DMS153 treated with DMSO at 0.1 percent for 48 hours (cell line): ENCODE data around the gene RAMACL.

Experiments used
- DNase-seq: peaks from one replicate; lab custom pipeline; 2025; ENCODE audit not compliant: unreplicated experiment; lab: John Stamatoyannopoulos, UW

Gene RAMACL

GRCh38 chr6:166559662-166560061, 26.8 kb downstream of the RAMACL start:
- no peak for DNase-seq

- no peak for DNase-seq
These were observed 27.3 kb downstream of the RAMACL start for GRCh38 chr6:166559211-166559610.

DNA sequence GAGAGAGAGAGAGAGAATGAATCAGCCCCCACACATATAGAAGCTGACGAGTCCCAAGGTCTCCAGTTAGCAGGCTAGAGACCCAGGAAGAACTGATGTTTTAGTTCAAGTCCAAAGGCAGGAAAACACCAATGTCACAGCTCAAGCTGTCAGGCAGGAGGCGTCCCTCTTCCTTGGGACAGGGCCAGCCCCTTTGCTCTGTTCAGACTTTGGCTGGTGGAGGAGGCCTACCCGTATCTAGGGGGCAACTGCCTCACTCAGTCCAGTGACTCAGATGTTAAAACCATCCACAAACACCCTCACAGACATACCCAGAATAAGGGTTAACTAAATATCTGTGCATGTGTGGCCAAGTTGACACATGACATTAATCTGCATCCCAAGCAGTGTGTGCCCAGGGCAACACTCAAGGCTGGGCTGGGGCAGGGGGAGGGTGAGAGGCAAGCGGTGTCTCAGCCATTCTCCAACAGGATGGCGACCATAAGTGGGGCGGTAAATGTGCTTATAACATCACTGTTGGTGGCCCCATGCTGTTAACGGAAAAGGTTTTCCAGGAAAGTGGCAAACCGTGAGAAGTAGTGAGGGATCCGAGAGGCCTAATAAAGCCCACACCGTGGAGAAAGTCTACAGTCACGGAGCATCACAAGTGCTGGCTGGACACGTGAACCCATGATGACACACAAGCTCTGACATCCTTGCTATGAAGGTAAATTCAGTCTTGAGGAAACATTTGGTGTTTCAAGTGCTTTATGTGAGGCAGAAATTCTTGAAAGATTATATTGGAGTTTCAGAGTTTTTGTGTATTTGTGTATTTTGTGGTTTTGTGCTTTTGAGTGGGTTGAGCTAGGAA, 28.1 kb downstream of the RAMACL start:
- no peak for DNase-seq

DNA sequence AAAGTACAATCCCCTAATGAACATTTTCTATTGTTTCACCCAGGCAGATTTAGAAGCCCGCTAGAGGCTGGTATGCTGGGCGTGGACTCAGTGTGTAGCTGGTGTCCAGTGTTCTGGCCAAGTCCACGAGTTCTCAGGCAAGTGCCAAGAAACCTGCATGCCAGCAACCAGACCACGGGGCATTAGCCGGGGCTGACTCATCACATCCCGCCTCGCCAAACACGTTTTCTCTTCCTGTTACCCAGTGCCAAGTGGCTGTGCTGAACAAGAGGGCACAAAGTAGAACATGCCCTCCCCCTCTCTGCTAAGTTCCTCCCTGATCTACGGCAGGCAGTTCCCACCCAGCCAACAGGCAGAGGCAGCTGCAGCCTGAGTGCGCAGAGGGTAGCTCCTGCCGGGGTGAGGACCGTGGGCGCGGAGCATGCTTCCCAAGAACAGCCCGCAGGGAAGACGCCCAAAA, 29.6 kb downstream of the RAMACL start:
- peak; percentile 80 for DNase-seq

GRCh38 chr6:166556336-166556735, 30.1 kb downstream of the RAMACL start:
- DNase-seq: no peak

GRCh38 chr6:166555086-166555485, 31.4 kb downstream of the RAMACL start:
- no peak for DNase-seq

DNA sequence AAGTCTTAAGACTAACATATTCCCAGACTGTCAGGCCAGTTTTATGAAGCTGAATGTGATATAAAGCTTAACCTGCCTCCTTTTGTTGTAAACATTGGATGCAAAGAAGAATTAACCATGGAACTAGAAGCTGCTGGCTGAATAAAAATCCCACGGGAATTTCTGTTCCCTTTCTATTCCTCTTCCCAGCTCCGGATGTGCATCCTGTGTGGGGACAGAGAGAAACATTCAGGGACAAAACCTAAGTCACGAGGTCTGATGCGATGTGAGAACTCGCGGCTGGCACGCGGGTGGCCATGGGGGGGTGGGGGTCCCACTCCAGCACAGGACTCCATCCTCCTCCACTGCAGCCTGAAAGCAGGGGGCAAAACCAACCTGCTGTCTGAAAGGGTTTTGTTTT, 32.2 kb downstream of the RAMACL start:
- no peak for DNase-seq

DNA sequence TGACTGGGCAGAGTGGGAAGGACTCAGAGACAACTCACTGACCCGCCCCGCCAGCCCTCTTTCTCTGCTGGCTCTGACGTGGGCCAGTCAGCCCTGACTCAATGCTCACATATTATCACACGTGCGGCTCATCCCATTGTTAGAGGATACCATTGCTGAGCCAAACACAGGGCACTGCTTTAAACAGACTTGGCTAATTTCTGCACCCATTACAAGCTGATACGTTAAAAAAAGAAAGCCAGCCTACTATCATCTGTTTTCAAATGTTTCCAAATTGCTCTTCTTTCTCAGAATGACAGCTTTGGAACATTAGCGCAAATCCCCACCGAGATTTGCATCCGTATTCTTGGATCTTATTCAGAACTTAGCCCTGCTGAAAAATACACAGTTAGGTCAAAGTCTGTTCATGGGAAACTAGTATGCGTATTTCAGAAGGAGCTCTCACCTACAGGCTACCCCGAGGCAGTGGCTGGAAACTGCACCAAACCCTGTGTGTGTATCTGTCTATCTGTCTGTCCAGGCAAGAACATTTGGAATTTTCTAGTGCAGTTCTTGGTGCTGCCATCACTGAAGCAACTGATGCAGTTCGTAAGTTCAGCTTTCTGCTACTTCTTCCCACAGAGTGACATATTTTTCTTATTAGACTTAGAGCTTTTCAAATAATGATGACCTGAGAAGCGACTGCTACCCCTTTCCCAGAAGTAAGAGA, 32.8 kb downstream of the RAMACL start:
- no peak for DNase-seq

GRCh38 chr6:166552600-166552999, 33.9 kb downstream of the RAMACL start:
- no peak for DNase-seq

DNA sequence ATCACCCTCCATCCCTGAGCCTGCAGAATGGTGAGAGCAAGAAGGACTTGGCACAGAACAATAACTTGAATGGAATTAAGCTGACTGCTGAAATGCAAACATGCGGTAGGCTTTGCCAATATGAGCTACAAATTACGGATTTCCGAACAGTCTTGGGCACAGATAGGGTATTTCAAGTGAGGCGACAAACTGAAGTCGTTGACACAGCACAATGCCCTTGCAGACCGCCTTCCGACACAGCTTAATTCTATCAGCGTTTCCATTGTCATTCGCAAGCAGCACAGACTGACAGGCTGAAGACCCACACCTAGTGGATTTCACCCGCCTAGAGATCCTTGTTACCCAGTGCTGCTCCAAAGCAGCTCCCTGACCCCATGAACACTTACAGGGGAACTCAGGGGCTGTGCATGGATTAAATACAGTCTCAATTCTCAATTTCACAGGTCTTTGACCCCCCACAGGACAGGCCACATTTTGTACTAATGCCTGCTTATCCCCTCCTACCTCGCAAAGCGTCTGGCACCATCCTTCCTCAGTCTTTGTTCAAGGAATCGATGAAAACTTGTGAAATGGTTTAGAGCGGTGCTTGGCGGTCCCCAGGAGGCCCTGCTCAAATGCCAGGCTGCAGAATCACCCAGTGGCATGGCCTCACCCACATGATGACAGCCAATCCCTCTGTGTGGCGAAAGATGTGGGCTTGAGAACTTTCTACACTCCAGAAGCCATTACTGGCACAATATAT, 34.6 kb downstream of the RAMACL start:
- DNase-seq: no peak

GRCh38 chr6:166546653-166547052, 39.8 kb downstream of the RAMACL start:
- DNase-seq: no peak

GRCh38 chr6:166545156-166546034, 41.1 kb downstream of the RAMACL start:
- DNase-seq: no peak

- no peak for DNase-seq
These were observed 42.2 kb downstream of the RAMACL start for GRCh38 chr6:166544296-166544605.

DNA sequence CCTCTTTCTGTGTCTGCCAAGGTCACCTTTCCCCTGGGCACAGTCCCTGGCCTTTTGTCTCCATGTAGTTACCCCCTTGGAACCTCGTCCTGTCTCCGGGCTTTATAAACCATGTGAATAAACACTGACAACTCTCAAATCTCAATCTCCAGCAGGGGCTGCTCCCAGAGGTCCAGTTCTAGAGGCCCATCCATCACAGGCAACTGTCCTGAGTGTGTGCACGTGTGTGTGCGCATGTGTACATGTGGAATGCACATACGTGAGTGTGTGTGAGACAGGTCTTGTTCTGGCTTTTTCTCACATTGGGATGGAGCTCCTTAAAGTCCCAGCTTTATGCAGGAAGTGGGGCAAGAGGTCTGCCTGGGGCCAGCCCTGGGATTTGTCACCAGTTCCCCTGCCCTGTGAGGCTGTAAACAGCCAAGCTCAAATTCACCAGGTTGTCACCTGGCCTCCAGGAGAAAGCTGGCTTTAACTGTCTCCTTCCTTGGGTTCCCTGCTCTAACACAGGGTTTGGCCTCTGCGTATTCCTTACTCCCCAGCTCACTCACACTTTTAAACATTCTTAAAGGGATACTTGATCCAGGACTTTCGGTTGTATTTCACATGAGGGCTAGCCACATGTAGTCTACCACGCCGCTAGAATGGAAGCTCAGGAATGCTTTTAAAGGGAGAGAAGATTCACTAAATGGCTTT, 42.7 kb downstream of the RAMACL start:
- DNase-seq: no peak

DNA sequence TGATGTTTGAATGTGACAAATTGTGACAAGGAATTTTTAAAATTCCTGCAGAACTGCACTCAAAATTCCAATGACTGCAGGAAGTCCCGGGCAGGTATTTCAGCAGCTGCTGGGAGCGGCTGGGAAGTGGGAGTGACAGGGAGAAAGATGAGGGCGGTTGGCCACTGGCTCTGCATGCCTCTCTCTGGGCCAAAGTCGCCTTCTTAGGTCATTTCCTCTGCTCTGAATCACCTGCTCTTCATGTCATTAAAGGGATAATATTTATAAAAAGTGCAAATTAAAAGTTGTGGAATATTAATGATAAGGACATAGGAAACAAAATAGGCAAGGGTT, 43.9 kb downstream of the RAMACL start:
- DNase-seq: no peak

DNA sequence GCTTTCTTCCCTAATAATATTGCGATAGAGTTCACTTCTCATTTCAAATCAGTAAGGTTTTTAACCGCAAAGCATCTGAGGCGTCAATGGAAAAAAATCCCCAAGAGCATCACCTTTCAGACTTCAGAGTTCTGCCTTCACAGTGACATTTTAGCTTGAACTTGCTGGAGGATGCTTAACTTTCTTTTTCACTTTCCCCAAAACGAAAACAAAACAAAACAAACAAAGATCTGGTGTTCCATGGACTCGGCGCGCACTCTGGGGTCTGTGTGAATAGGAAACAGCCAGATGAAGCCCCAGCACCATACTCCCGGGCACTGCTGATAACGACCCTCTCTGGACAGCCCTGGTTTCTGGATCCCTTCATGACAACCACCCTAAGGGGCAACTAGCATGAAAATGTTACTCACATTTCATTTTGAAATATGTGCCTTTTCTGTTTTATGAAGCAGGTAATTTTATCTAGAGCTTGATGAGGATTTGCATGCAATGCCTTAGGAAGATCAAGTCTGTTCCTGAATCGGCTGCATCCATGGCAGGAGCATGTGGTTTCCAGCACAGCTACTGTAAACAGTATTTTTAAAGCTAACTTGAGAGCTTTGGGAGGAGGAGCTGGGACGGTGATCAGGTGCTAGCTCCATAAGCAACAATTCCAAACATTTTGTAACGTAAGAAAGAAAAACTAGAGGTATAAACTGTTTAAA, 44.5 kb downstream of the RAMACL start:
- DNase-seq: no peak

- DNase-seq: no peak
These were observed 45.1 kb downstream of the RAMACL start for GRCh38 chr6:166541366-166541765.

GRCh38 chr6:166540631-166541331, 45.7 kb downstream of the RAMACL start:
- no peak for DNase-seq

- no peak for DNase-seq
These were observed 46.9 kb downstream of the RAMACL start for GRCh38 chr6:166539543-166539942.
